HG02610 (cell line): ENCODE measurements around the gene IL17RD.

Experiments used
- ATAC-seq: cut with Tn5 transposase; IDR thresholded peaks from one replicate; pipeline ENCODE4 v1.9.1; 2021; ENCODE audit warnings: mild to moderate bottlenecking, moderate library complexity; ENCODE audit not compliant: unreplicated experiment

The IL17RD gene

GRCh38 chr3:57158813-57159738, 6.1 kb downstream of the IL17RD start:
- ATAC-seq: no peak

- no peak for ATAC-seq
Measured at GRCh38 chr3:57158325-57158724, 6.8 kb downstream of the IL17RD start.

- no peak for ATAC-seq
Measured at GRCh38 chr3:57157545-57157944, 7.6 kb downstream of the IL17RD start.

- no peak for ATAC-seq
Measured at GRCh38 chr3:57155310-57155643, 9.9 kb downstream of the IL17RD start.

- ATAC-seq: no peak
Measured at GRCh38 chr3:57154470-57155309, 10.5 kb downstream of the IL17RD start.

GRCh38 chr3:57152151-57153143, 12.7 kb downstream of the IL17RD start:
- no peak for ATAC-seq

- ATAC-seq: no peak
Measured at GRCh38 chr3:57151749-57152148, 13.4 kb downstream of the IL17RD start.

GRCh38 chr3:57151021-57151449, 14.1 kb downstream of the IL17RD start:
- no peak for ATAC-seq

- ATAC-seq: no peak
Measured at GRCh38 chr3:57150113-57150581, 15.0 kb downstream of the IL17RD start.

- no peak for ATAC-seq
Measured at GRCh38 chr3:57147071-57147470, 18.1 kb downstream of the IL17RD start.

GRCh38 chr3:57145852-57146251, 19.3 kb downstream of the IL17RD start:
- ATAC-seq: no peak

GRCh38 chr3:57144952-57145351, 20.2 kb downstream of the IL17RD start:
- ATAC-seq: no peak

GRCh38 chr3:57143886-57144459, 21.2 kb downstream of the IL17RD start:
- no peak for ATAC-seq

GRCh38 chr3:57142411-57142723, 22.8 kb downstream of the IL17RD start:
- ATAC-seq: no peak

GRCh38 chr3:57141719-57142410, 23.3 kb downstream of the IL17RD start:
- ATAC-seq: no peak

GRCh38 chr3:57140894-57141293, 24.3 kb downstream of the IL17RD start:
- ATAC-seq: no peak

GRCh38 chr3:57135964-57136719, 29.0 kb downstream of the IL17RD start:
- ATAC-seq: no peak

GRCh38 chr3:57133157-57133556, 32.0 kb downstream of the IL17RD start:
- ATAC-seq: no peak

GRCh38 chr3:57132674-57133073, 32.5 kb downstream of the IL17RD start:
- no peak for ATAC-seq
